ENCODE results near the gene PITX3.

GRCh38 chr10:102255404-102255803, 14.1 kb upstream of the PITX3 start:
- no peak for TF ChIP-seq ZBTB33 (IDR thresholded peaks at IDR 0.05; ENCODE audit: extremely low read depth, insufficient replicate concordance, low read length)
- no peak for TF ChIP-seq POLR2AphosphoS5 (IDR thresholded peaks at IDR 0.05; ENCODE audit: low read depth, low read length)
- no peak for TF ChIP-seq EZH2 (IDR thresholded peaks at IDR 0.05)
- no peak for TF ChIP-seq REST (IDR thresholded peaks at IDR 0.05; ENCODE audit: low read depth)
- no peak for TF ChIP-seq CTCF (IDR thresholded peaks at IDR 0.05 in 2 of 3, conservative IDR thresholded peaks at IDR 0.05 in 1 of 3; ENCODE audit: borderline replicate concordance in 1 of 3, insufficient read depth in 1 of 3, low read depth in 2 of 3, low read length in 2 of 3)
- no peak for TF ChIP-seq POLR2A (IDR thresholded peaks at IDR 0.05; ENCODE audit: borderline replicate concordance, extremely low read depth, insufficient read depth, insufficient read length)
- TF ChIP-seq ELF1 (IDR thresholded peaks at IDR 0.05; ENCODE audit: borderline replicate concordance, low read depth), result no peak
- TF ChIP-seq MAX (IDR thresholded peaks at IDR 0.05), result no peak
- no peak for TF ChIP-seq YY1 (IDR thresholded peaks at IDR 0.05; ENCODE audit: extremely low read depth, insufficient replicate concordance, low read depth, low read length)
- no peak for TF ChIP-seq ATF3 (IDR thresholded peaks at IDR 0.05)

All from HCT116 (cell line).